HL-60 (cell line): ENCODE measurements around the gene CNTN2.

Experiments used
- DNase-seq, 2 experiments: peaks; one replicate each; pipeline ENCODE4 v3.0.0-alpha.2; 2010 to 2020; ENCODE audit warnings: low read depth in 1 of 2, low spot score in 1 of 2
- H3K27ac ChIP-seq: fragments of 250-450 bp; sonication (Bioruptor Pico); replicated peaks from 2 replicates; pipeline ENCODE4 v1.5.1; 2020; ENCODE audit warnings: mild to moderate bottlenecking, moderate library complexity
- H3K27me3 ChIP-seq: fragments of 250-450 bp; sonication (Bioruptor Pico); 2 replicates; pipeline ENCODE4 v1.5.1; 2021; ENCODE audit warnings: mild to moderate bottlenecking, moderate library complexity; ENCODE audit not compliant: insufficient read depth, poor library complexity, severe bottlenecking
- H3K4me3 ChIP-seq: replicated peaks from 2 replicates; pipeline ENCODE4 v1.5.1; 2011; ENCODE audit warnings: mild to moderate bottlenecking, control low read depth, low read length; ENCODE audit not compliant: insufficient read depth
- CTCF ChIP-seq: IDR thresholded peaks from one replicate; pipeline ENCODE4 v1.5.1; 2011; ENCODE audit warnings: low read length, control low read depth, inconsistent platforms; ENCODE audit not compliant: insufficient read depth
- GABPA ChIP-seq: IDR thresholded peaks from 2 replicates; pipeline ENCODE4 v1.6.1; 2012; ENCODE audit warnings: low read depth
- POLR2AphosphoS5 ChIP-seq: IDR thresholded peaks from 2 replicates; pipeline ENCODE4 v1.6.1; 2012; ENCODE audit warnings: low read depth
- SPI1 ChIP-seq: IDR thresholded peaks from 2 replicates; pipeline ENCODE4 v1.6.1; 2012; ENCODE audit warnings: low read depth, mild to moderate bottlenecking, borderline replicate concordance
- TF ChIP-seq, protein P1 (sequence below): IDR thresholded peaks from 2 replicates; pipeline ENCODE4 v1.6.1; 2012; ENCODE audit warnings: low read depth; ENCODE audit not compliant: insufficient replicate concordance

CNTN2 gene

GRCh38 chr1:205095422-205095821 lies 52.4 kb downstream of the CNTN2 start:
- DNase-seq: no peak
- Histone ChIP-seq H3K4me3 (no peak overlapping the region), H3K27ac (no peak overlapping the region), H3K27me3 (no peaks in the 10 kb centered on the region)
- TF ChIP-seq GABPA: no peak
- TF ChIP-seq POLR2AphosphoS5: no peak
- TF ChIP-seq, protein P1, sequence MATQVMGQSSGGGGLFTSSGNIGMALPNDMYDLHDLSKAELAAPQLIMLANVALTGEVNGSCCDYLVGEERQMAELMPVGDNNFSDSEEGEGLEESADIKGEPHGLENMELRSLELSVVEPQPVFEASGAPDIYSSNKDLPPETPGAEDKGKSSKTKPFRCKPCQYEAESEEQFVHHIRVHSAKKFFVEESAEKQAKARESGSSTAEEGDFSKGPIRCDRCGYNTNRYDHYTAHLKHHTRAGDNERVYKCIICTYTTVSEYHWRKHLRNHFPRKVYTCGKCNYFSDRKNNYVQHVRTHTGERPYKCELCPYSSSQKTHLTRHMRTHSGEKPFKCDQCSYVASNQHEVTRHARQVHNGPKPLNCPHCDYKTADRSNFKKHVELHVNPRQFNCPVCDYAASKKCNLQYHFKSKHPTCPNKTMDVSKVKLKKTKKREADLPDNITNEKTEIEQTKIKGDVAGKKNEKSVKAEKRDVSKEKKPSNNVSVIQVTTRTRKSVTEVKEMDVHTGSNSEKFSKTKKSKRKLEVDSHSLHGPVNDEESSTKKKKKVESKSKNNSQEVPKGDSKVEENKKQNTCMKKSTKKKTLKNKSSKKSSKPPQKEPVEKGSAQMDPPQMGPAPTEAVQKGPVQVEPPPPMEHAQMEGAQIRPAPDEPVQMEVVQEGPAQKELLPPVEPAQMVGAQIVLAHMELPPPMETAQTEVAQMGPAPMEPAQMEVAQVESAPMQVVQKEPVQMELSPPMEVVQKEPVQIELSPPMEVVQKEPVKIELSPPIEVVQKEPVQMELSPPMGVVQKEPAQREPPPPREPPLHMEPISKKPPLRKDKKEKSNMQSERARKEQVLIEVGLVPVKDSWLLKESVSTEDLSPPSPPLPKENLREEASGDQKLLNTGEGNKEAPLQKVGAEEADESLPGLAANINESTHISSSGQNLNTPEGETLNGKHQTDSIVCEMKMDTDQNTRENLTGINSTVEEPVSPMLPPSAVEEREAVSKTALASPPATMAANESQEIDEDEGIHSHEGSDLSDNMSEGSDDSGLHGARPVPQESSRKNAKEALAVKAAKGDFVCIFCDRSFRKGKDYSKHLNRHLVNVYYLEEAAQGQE: no peak
- no peak for TF ChIP-seq SPI1
- TF ChIP-seq CTCF: no peak

DNA sequence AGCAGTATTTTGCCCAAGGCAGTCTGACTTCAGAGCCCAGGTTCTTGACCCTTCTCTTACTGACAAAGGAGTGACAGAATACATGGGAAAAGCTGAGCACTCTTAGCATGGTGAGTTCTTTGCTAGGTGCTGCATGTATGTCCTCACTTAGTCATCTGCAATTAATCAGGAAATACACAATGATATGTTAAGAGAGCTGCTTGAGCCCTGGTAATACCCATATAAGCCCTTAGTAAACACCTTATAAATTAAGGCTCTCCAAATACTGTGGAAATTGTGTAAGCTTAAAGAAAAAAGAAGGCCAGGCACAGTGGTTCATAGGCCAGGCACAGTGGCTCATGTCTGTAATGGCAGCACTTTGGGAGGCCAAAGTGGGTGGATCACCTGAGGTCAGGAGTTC lies 55.2 kb downstream of the CNTN2 start:
- DNase-seq: no peak
- Histone ChIP-seq H3K4me3 (no peak overlapping the region), H3K27me3 (no peaks in the 10 kb centered on the region), H3K27ac (no peak overlapping the region)
- TF ChIP-seq SPI1 (no peak), GABPA (no peak), CTCF (no peak), POLR2AphosphoS5 (no peak)
- TF ChIP-seq, protein P1: no peak

DNA sequence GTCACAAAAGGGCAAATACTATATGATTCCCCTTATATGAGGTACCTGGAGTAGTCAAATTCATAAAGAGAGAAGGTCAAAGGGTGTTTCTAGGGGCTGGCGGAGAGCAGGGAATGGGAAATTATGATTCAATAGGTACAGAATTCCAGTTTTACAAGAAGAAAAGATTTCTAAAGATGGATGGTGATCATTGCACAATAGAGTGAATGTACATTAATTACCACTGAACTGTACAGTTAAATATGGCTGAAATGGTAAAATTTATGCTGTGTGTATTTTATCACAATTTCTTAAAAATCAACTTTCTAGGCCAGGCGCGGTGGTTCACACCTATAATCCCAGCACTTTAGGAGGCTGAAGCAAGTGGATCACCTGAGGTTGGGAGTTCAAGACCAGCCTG lies 59.4 kb downstream of the CNTN2 start:
- Histone ChIP-seq H3K27ac (no peak overlapping the region), H3K4me3 (no peak overlapping the region), H3K27me3 (no peaks in the 10 kb centered on the region)
- TF ChIP-seq, protein P1: no peak
- TF ChIP-seq CTCF (no peak), GABPA (no peak), POLR2AphosphoS5 (no peak), SPI1 (no peak)
- DNase-seq: no peak
